ENCODE measurements around the gene RBM19. TPM values are rescaled to one million over a fixed set of nuclear protein-coding genes. Genes with fewer than 3 reads are reported as not detected.

RBM19 gene
- total RNA-seq, 1 experiment from 2014 or later: 35.7 TPM

- Histone ChIP-seq H3K36me3 (ENCODE audit: control insufficient read depth, insufficient read depth, low read length) (no peaks in the 10 kb centered on the region; the same call in 1 of the 2 replicates), H3K4me3 (ENCODE audit: low read depth, low read length) (no peak overlapping the region), H3K4me1 (no peaks in the 10 kb centered on the region), H3K9me3 (no peaks in the 10 kb centered on the region), H3K27me3 (replicated peaks; ENCODE audit: control insufficient read depth, insufficient read depth, low read length) (no peaks in the 10 kb centered on the region)
- no peak for TF ChIP-seq CTCF (IDR thresholded peaks at IDR 0.05; ENCODE audit: insufficient read depth in 1 of 2, low read depth in 1 of 2, low read length in 1 of 2, severe bottlenecking in 1 of 2, unreplicated experiment in 1 of 2)
- intact Hi-C loops (cut with micrococcal nuclease; ENCODE audit: unreplicated experiment): no loop called here
- BruUV-seq (replicated peaks): no TSS peak
- Mint-ChIP-seq H3K27ac (ENCODE audit: unreplicated experiment) (no peak overlapping the region), H3K36me3 (ENCODE audit: insufficient read depth, unreplicated experiment) (peaks cover 18% of the 10 kb centered on the region), H3K27me3 (ENCODE audit: insufficient read depth, unreplicated experiment) (no peaks in the 10 kb centered on the region), H3K9me3 (ENCODE audit: unreplicated experiment) (no peaks in the 10 kb centered on the region), H3K4me3 (ENCODE audit: unreplicated experiment) (no peak overlapping the region), H3K4me1 (ENCODE audit: low read depth, unreplicated experiment) (no peaks in the 10 kb centered on the region)
- DNase-seq: no peak
- CTCF ChIA-PET: no interaction called here
- POLR2A ChIA-PET: no interaction called here
Observed at GRCh38 chr12:113841786-113842185, 124.3 kb downstream of the RBM19 start.

- Mint-ChIP-seq H3K27ac (ENCODE audit: unreplicated experiment) (no peak overlapping the region), H3K27me3 (ENCODE audit: insufficient read depth, unreplicated experiment) (no peaks in the 10 kb centered on the region), H3K4me1 (ENCODE audit: low read depth, unreplicated experiment) (no peaks in the 10 kb centered on the region), H3K9me3 (ENCODE audit: unreplicated experiment) (no peaks in the 10 kb centered on the region), H3K36me3 (ENCODE audit: insufficient read depth, unreplicated experiment) (peaks cover 18% of the 10 kb centered on the region), H3K4me3 (ENCODE audit: unreplicated experiment) (no peak overlapping the region)
- POLR2A ChIA-PET: no interaction called here
- H3K27me3 ChIP-seq (replicated peaks; ENCODE audit: control insufficient read depth, insufficient read depth, low read length): no peaks in the 10 kb centered on the region
- CTCF ChIA-PET: no interaction called here
- no TSS peak for BruUV-seq (replicated peaks)
- H3K36me3 ChIP-seq (ENCODE audit: control insufficient read depth, insufficient read depth, low read length): no peaks in the 10 kb centered on the region; the same call in 1 of the 2 replicates
- H3K9me3 ChIP-seq: no peaks in the 10 kb centered on the region
- intact Hi-C loops (cut with micrococcal nuclease; ENCODE audit: unreplicated experiment): no loop called here
- no peak for TF ChIP-seq CTCF (IDR thresholded peaks at IDR 0.05; ENCODE audit: insufficient read depth in 1 of 2, low read depth in 1 of 2, low read length in 1 of 2, severe bottlenecking in 1 of 2, unreplicated experiment in 1 of 2)
- no peak overlapping the region for H3K4me3 ChIP-seq (ENCODE audit: low read depth, low read length)
- DNase-seq: no peak
- no peaks in the 10 kb centered on the region for H3K4me1 ChIP-seq
Observed at GRCh38 chr12:113840401-113841042, 125.6 kb downstream of the RBM19 start.

- Mint-ChIP-seq H3K36me3 (ENCODE audit: insufficient read depth, unreplicated experiment) (peaks cover 17% of the 10 kb centered on the region), H3K27me3 (ENCODE audit: insufficient read depth, unreplicated experiment) (no peaks in the 10 kb centered on the region), H3K4me3 (ENCODE audit: unreplicated experiment) (no peak overlapping the region), H3K9me3 (ENCODE audit: unreplicated experiment) (no peaks in the 10 kb centered on the region), H3K27ac (ENCODE audit: unreplicated experiment) (no peak overlapping the region), H3K4me1 (ENCODE audit: low read depth, unreplicated experiment) (no peaks in the 10 kb centered on the region)
- Histone ChIP-seq H3K9me3 (no peaks in the 10 kb centered on the region), H3K27me3 (replicated peaks; ENCODE audit: control insufficient read depth, insufficient read depth, low read length) (no peaks in the 10 kb centered on the region), H3K4me3 (ENCODE audit: low read depth, low read length) (no peak overlapping the region), H3K4me1 (no peaks in the 10 kb centered on the region), H3K36me3 (ENCODE audit: control insufficient read depth, insufficient read depth, low read length) (no peaks in the 10 kb centered on the region)
- intact Hi-C loops (cut with micrococcal nuclease; ENCODE audit: unreplicated experiment): no loop called here
- BruUV-seq (replicated peaks): no TSS peak
- CTCF ChIA-PET: no interaction called here
- POLR2A ChIA-PET: no interaction called here
- DNase-seq: no peak
- no peak for TF ChIP-seq CTCF (IDR thresholded peaks at IDR 0.05; ENCODE audit: insufficient read depth in 1 of 2, low read depth in 1 of 2, low read length in 1 of 2, severe bottlenecking in 1 of 2, unreplicated experiment in 1 of 2)
Observed at GRCh38 chr12:113838896-113839295, 127.2 kb downstream of the RBM19 start.

All from Caco-2 (cell line).